Measurements from ENCODE around the gene SYT1. TPM values are rescaled to one million over a fixed set of nuclear protein-coding genes. Genes with fewer than 3 reads are reported as not detected.

Gene SYT1
- total RNA-seq, 1 experiment from 2014 or later, result 44.9 TPM

DNA sequence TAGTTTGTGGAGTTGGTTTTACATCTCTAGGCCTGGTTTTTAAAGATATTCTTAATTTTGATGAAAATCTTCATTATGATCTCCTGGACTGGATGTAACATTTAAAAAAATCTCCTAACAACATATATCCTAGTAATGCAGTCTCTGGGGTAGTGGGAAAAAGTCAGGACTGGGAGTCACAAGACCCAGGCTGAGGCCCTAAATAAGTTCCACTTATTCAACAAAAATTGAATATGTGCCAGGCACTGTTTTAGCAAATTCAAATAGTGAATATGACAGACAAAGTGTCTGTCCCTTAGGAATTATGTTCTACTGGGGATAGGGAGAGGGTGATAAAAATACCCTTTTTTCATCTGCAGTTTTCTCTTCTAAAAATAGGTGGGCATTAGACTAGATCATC lies 577.8 kb downstream of the SYT1 start:
- ATAC-seq (no peak), DNase-seq (ENCODE audit: low read depth, low spot score) (no peak)
- ChIA-PET POLR2A (no interaction called here), CTCF (no interaction called here), RAD21 (ENCODE audit: low non-redundant PET in 1 of 2, low total read pairs in 2 of 2, uncharacterized antibody in 2 of 2, unreplicated experiment in 2 of 2) (no interaction called here)
- BruUV-seq (replicated peaks), result no TSS peak
- Histone ChIP-seq H3K79me2 (ENCODE audit: insufficient read depth, low read length) (no peaks in the 10 kb centered on the region), H3K27ac (ENCODE audit: low read depth, low read length) (no peak overlapping the region), H3K9me2 (ENCODE audit: insufficient read depth) (no peaks in the 10 kb centered on the region), H3K9ac (ENCODE audit: low read length) (no peak overlapping the region), H3K4me1 (ENCODE audit: control insufficient read depth in 1 of 2, insufficient read depth in 2 of 2, low read length in 2 of 2) (peaks cover 0 to 12% of the 10 kb centered on the region in 2 experiments; a peak in 2 of 4 replicates), H2AFZ (ENCODE audit: low read depth, low read length, poor library complexity, severe bottlenecking) (no peak overlapping the region), H4K20me1 (ENCODE audit: insufficient read depth) (no peaks in the 10 kb centered on the region), H3K4me2 (ENCODE audit: low read length) (no peak overlapping the region), H3K27me3 (ENCODE audit: insufficient read depth, low read length) (no peaks in the 10 kb centered on the region), H3K4me3 (replicated peaks in 1 of 2; ENCODE audit: low read depth in 1 of 2, low read length in 2 of 2) (no peak overlapping the region), H3K36me3 (ENCODE audit: control insufficient read depth in 1 of 2, insufficient read depth in 2 of 2, low read length in 2 of 2) (no peaks in the 10 kb centered on the region), H3K9me3 (ENCODE audit: control insufficient read depth in 1 of 2, insufficient read depth in 1 of 2, low read depth in 1 of 2, low read length in 2 of 2) (no peaks in the 10 kb centered on the region)
- intact Hi-C loops (cut with micrococcal nuclease), result no loop called here
- TF ChIP-seq ZNF274 (IDR thresholded peaks at IDR 0.05; ENCODE audit: low read depth, low read length) (no peak), POLR2A (IDR thresholded peaks at IDR 0.05; ENCODE audit: borderline replicate concordance, extremely low read depth, insufficient read depth, insufficient read length) (no peak), FOSL1 (IDR thresholded peaks at IDR 0.05; ENCODE audit: low read depth) (no peak), YY1 (IDR thresholded peaks at IDR 0.05; ENCODE audit: extremely low read depth, insufficient replicate concordance, low read depth, low read length) (no peak), EZH2 (IDR thresholded peaks at IDR 0.05) (no peak), JUND (IDR thresholded peaks at IDR 0.05) (no peak), SP1 (IDR thresholded peaks at IDR 0.05; ENCODE audit: low read depth) (no peak), RAD21 (IDR thresholded peaks at IDR 0.05; ENCODE audit: low read depth) (no peak), ZFX (IDR thresholded peaks at IDR 0.05) (no peak), EZH2phosphoT487 (IDR thresholded peaks at IDR 0.05; ENCODE audit: borderline replicate concordance) (no peak)
- TF ChIP-seq, protein P1, sequence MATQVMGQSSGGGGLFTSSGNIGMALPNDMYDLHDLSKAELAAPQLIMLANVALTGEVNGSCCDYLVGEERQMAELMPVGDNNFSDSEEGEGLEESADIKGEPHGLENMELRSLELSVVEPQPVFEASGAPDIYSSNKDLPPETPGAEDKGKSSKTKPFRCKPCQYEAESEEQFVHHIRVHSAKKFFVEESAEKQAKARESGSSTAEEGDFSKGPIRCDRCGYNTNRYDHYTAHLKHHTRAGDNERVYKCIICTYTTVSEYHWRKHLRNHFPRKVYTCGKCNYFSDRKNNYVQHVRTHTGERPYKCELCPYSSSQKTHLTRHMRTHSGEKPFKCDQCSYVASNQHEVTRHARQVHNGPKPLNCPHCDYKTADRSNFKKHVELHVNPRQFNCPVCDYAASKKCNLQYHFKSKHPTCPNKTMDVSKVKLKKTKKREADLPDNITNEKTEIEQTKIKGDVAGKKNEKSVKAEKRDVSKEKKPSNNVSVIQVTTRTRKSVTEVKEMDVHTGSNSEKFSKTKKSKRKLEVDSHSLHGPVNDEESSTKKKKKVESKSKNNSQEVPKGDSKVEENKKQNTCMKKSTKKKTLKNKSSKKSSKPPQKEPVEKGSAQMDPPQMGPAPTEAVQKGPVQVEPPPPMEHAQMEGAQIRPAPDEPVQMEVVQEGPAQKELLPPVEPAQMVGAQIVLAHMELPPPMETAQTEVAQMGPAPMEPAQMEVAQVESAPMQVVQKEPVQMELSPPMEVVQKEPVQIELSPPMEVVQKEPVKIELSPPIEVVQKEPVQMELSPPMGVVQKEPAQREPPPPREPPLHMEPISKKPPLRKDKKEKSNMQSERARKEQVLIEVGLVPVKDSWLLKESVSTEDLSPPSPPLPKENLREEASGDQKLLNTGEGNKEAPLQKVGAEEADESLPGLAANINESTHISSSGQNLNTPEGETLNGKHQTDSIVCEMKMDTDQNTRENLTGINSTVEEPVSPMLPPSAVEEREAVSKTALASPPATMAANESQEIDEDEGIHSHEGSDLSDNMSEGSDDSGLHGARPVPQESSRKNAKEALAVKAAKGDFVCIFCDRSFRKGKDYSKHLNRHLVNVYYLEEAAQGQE (IDR thresholded peaks at IDR 0.05; ENCODE audit: low read depth), result no peak

Measured in HCT116 (cell line).